VCaP (cell line): ENCODE data around the gene PLXNA2.

ENCODE experiments used
- H3K27ac ChIP-seq: fragments of 450-650 bp; 2 replicates; pipeline ENCODE4 v1.5.1; 2017
- TF ChIP-seq, protein P1 (sequence below): fragments of 450-650 bp; conservative IDR thresholded peaks from 2 replicates; pipeline ENCODE4 v1.5.1; 2017; ENCODE audit warnings: mild to moderate bottlenecking, moderate library complexity

PLXNA2 gene

DNA sequence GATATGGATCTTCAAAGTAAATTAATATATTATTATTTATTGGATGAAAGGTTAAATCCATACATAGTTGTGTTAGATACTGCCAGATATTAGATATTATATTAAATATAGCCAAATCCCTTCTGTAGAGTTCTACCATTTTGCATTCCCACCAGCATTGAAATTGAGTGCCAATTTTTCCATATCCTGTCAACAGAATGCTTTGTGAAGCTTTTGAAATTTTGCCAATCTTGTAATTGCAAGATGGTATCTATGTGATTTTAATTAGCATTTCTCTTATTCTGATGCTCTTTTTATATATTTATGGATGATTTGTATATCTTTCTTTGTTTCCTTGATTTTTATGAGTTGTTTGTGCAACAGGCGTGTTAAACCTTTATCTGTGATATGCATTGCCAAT lies 266.3 kb downstream of the PLXNA2 start:
- H3K27ac ChIP-seq, result no peak overlapping the region
- TF ChIP-seq, protein P1, sequence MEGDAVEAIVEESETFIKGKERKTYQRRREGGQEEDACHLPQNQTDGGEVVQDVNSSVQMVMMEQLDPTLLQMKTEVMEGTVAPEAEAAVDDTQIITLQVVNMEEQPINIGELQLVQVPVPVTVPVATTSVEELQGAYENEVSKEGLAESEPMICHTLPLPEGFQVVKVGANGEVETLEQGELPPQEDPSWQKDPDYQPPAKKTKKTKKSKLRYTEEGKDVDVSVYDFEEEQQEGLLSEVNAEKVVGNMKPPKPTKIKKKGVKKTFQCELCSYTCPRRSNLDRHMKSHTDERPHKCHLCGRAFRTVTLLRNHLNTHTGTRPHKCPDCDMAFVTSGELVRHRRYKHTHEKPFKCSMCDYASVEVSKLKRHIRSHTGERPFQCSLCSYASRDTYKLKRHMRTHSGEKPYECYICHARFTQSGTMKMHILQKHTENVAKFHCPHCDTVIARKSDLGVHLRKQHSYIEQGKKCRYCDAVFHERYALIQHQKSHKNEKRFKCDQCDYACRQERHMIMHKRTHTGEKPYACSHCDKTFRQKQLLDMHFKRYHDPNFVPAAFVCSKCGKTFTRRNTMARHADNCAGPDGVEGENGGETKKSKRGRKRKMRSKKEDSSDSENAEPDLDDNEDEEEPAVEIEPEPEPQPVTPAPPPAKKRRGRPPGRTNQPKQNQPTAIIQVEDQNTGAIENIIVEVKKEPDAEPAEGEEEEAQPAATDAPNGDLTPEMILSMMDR, result no peak

DNA sequence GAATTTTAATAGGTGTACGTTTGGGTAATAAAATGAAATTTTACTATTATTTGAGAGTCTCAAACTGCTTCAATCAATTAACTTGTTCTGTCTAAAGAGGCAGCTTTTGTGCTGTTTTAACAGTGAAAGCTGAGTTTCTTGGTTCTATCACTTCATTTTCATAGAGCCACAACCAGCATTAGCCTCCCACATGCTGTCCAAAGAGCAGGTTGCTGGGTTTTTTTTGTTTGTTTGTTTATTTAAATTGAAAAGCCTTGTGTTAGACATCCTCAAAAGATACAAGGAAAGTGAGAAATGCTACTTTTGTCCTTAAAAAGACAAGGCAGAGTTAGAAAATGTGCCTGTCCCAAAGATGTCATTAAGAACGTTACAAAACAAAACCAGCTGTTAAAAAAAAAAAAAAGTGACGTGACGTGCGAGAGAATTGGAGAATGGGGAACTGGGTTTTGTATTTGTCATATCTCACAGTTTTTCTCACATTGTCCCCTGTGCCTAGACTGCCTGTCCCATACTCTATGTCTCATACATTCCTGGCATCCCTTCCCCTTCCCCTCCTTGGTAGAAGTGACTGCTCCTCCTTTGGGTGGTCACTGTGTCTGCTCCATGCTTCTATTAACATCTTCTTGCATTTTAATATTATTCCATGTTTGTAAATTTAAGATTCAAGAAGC lies 270.2 kb downstream of the PLXNA2 start:
- TF ChIP-seq, protein P1, result no peak
- no peak overlapping the region for H3K27ac ChIP-seq

DNA sequence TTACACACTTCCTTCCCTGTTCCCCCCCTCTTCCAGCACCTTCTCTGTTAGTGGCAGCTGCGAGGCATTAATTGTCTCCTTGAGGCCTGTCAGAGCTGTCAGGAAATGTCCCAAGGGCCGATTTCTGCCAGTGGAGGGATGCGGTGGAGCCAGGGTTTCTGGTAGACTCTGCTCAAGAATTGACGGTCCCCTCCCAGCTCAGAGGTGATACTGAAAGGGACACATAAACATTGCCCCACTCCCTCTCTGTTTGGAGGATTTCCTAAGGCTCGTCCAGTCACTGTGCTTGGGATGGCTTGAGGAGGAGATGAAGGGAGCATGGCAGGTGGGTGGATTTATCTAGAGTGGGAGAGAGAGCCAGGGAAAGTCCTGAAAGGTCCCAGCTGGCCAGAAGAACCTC lies 271.8 kb downstream of the PLXNA2 start:
- H3K27ac ChIP-seq, result no peak overlapping the region
- TF ChIP-seq, protein P1, result no peak
